ENCODE data around the gene TLCD3B. TPM values are rescaled to one million over a fixed set of nuclear protein-coding genes. Genes with fewer than 3 reads are reported as not detected.

The TLCD3B gene
- total and polyA plus RNA-seq, 2 experiments from 2014 or later = 0.36 TPM; not detected in 1

DNA sequence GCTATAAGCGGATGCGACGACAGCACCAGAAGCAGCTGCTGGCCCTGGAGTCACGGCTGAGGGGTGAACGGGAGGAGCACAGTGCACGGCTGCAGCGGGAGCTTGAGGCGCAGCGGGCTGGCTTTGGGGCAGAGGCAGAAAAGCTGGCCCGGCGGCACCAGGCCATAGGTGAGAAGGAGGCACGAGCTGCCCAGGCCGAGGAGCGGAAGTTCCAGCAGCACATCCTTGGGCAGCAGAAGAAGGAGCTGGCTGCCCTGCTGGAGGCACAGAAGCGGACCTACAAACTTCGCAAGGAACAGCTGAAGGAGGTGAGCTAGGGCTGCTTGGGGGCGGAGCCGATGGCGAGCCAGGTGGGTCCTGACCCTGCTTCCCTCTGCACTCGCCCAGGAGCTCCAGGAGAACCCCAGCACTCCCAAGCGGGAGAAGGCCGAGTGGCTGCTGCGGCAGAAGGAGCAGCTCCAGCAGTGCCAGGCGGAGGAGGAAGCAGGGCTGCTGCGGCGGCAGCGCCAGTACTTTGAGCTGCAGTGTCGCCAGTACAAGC is 45.7 kb downstream of the TLCD3B start:
- DNase-seq (ENCODE audit: low read depth in 1 of 2, low spot score in 1 of 2) = no peak
- no peak overlapping the region for H3K27ac ChIP-seq
- no peaks in the 10 kb centered on the region for H3K4me1 ChIP-seq (ENCODE audit: low read depth)
- peaks cover 71% of the 10 kb centered on the region for H3K36me3 ChIP-seq
- H3K27me3 ChIP-seq = no peaks in the 10 kb centered on the region
- H3K9me3 ChIP-seq (ENCODE audit: low read depth) = no peaks in the 10 kb centered on the region
- H3K4me3 ChIP-seq = no peak overlapping the region
- TF ChIP-seq, protein P1, sequence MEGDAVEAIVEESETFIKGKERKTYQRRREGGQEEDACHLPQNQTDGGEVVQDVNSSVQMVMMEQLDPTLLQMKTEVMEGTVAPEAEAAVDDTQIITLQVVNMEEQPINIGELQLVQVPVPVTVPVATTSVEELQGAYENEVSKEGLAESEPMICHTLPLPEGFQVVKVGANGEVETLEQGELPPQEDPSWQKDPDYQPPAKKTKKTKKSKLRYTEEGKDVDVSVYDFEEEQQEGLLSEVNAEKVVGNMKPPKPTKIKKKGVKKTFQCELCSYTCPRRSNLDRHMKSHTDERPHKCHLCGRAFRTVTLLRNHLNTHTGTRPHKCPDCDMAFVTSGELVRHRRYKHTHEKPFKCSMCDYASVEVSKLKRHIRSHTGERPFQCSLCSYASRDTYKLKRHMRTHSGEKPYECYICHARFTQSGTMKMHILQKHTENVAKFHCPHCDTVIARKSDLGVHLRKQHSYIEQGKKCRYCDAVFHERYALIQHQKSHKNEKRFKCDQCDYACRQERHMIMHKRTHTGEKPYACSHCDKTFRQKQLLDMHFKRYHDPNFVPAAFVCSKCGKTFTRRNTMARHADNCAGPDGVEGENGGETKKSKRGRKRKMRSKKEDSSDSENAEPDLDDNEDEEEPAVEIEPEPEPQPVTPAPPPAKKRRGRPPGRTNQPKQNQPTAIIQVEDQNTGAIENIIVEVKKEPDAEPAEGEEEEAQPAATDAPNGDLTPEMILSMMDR (IDR thresholded peaks at IDR 0.05; ENCODE audit: low read depth, low read length) = no peak

DNA sequence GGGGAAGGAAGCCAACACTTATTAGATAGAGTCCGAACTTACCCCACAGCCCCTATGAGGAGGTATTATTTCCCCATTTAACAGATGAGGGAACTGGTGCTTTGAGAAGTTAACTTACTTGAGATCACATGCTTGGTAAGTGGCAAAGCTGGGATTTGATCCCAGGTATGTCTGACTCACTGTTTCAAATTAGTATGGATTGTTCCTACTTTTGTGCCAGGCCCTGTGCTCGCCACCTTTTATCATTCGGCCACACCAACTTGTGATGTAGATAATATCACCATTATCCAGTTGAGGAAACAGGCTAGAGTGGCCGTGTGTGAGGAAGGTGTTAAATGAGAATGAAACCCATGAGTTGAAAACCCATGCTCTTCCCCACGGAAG is 46.3 kb downstream of the TLCD3B start:
- no peak overlapping the region for H3K27ac ChIP-seq
- peaks cover 71% of the 10 kb centered on the region for H3K36me3 ChIP-seq
- no peak for DNase-seq (ENCODE audit: low read depth in 1 of 2, low spot score in 1 of 2)
- H3K4me1 ChIP-seq (ENCODE audit: low read depth) = no peaks in the 10 kb centered on the region
- H3K27me3 ChIP-seq = no peaks in the 10 kb centered on the region
- no peak overlapping the region for H3K4me3 ChIP-seq
- H3K9me3 ChIP-seq (ENCODE audit: low read depth) = no peaks in the 10 kb centered on the region
- TF ChIP-seq, protein P1 (IDR thresholded peaks at IDR 0.05; ENCODE audit: low read depth, low read length) = no peak

DNA sequence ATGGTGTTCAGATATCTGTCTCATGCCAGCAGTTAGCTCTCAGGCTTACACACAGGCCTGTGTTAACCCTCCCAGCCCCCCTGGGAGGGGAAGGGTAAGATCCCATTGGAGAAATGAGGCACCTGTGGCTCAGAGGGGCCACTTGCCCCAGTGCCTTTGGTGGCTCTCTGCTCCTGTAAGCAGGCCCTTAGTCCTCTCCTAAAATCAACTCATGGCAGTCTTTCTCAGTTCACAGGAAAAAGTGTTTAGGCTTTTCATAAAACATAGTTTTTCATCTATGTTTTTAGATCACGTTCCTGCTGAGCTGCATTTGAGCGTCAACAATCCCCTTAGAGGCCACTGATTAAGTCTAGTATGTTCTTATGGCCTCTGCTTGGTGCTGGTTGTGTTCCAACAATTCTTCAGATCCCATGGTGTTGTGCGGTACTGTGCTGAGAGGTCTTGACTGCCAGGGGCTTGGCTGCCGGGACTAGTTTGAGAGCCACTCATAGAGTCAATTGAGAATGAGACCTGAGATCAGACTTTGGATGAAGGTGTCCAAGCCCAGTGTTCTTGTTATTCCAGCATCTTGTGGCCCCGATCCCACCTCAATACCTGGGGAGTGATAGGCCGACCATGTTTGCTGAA is 46.8 kb downstream of the TLCD3B start:
- H3K36me3 ChIP-seq = peaks cover 73% of the 10 kb centered on the region
- no peaks in the 10 kb centered on the region for H3K4me1 ChIP-seq (ENCODE audit: low read depth)
- no peaks in the 10 kb centered on the region for H3K9me3 ChIP-seq (ENCODE audit: low read depth)
- no peak overlapping the region for H3K27ac ChIP-seq
- DNase-seq (ENCODE audit: low read depth in 1 of 2, low spot score in 1 of 2) = no peak
- TF ChIP-seq, protein P1 (IDR thresholded peaks at IDR 0.05; ENCODE audit: low read depth, low read length) = no peak
- H3K27me3 ChIP-seq = no peaks in the 10 kb centered on the region
- H3K4me3 ChIP-seq = no peak overlapping the region

DNA sequence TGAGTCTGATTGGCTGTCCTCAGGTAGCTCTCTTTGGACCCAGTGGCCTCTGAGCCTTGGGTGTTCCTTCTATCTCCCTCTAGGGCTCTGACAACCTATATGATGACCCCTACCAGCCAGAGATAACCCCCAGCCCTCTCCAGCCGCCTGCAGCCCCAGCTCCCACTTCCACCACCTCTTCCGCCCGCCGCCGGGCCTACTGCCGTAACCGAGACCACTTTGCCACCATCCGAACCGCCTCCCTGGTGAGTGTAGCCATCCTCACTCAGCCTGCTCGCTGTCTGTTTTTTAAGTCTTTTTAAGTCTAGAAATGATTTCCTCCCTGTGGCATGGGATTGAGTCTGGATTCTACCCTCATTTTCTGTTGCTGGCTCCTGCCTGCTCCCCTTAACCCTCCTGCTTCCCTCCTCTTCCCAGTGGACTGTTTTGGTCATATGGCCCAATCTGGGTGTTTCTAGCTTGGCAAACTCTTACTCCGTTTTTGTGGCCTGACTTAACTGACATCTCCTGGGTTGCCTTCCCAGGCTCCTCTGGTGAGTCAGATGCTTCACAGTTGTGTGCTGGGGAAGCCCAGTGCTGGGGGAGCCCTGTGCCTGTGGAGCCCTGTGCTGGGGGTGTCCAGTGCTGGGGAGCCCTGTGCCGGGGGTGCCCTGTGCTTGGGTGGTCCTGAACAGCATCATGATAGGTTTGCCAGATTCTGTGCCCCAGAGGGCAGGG is 47.5 kb downstream of the TLCD3B start:
- Histone ChIP-seq H3K27me3 (no peaks in the 10 kb centered on the region), H3K36me3 (peaks cover 77% of the 10 kb centered on the region), H3K9me3 (ENCODE audit: low read depth) (no peaks in the 10 kb centered on the region), H3K4me3 (no peak overlapping the region), H3K27ac (no peak overlapping the region), H3K4me1 (ENCODE audit: low read depth) (no peaks in the 10 kb centered on the region)
- TF ChIP-seq, protein P1 (IDR thresholded peaks at IDR 0.05; ENCODE audit: low read depth, low read length) = no peak
- DNase-seq (ENCODE audit: low read depth in 1 of 2, low spot score in 1 of 2) = no peak

DNA sequence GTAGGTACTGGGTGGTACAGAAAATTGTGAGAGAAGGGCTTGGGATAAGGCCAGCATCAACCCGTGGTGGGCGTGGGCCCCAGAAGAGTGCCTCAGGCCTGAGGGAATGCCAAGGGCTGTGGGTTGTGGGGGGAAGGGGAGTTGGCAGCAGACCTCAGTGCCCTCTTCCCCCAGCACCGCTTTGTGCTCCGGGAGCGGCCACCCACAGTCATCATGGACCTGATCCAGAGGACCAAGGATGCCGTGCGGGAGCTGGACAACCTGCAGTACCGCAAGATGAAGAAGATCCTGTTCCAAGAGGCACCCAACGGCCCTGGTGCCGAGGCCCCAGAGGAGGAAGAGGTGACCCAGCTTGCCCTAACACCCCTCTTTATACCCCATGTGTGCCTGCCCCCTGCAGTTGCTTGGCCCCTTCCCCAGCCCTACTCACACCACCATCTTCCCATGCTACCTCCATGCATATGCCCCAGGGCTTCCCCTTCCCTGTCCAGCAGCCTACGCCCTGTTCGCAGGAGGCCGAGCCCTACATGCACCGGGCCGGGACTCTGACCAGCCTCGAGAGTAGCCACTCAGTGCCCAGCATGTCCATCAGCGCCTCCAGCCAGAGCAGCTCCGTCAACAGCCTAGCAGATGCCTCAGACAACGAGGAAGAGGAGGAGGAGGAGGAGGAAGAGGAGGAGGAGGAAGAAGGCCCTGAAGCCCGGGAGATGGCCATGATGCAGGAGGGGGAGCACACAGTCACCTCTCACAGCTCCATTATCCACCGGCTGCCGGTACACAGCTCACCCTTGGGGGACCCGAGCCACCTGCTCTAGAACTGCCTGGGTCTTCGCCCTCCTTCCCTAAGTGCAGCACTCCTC is 48.3 kb downstream of the TLCD3B start:
- H3K4me3 ChIP-seq = no peak overlapping the region
- peaks cover 74% of the 10 kb centered on the region for H3K36me3 ChIP-seq
- no peak overlapping the region for H3K27ac ChIP-seq
- no peaks in the 10 kb centered on the region for H3K9me3 ChIP-seq (ENCODE audit: low read depth)
- TF ChIP-seq, protein P1 (IDR thresholded peaks at IDR 0.05; ENCODE audit: low read depth, low read length) = no peak
- H3K4me1 ChIP-seq (ENCODE audit: low read depth) = no peaks in the 10 kb centered on the region
- no peak for DNase-seq (ENCODE audit: low read depth in 1 of 2, low spot score in 1 of 2)
- H3K27me3 ChIP-seq = no peaks in the 10 kb centered on the region

Measured in cardiac muscle cell (in vitro differentiated cells and primary cell).